CD4-positive, alpha-beta memory T cell (primary cell): ENCODE measurements around the gene TTYH2. TPM values are rescaled to one million over a fixed set of nuclear protein-coding genes. Genes with fewer than 3 reads are reported as not detected.
A peak's percentile ranks its signal among the peaks of the same experiment; 100 is the strongest.
"Not testable (repeated sequence)": the region's sequence is repeated elsewhere in the genome, so short reads cannot be mapped to it uniquely, and the experiment has no call there.

ENCODE experiments used
- CTCF ChIA-PET: fragments of 350-600 bp; sonication (Branson Sonifier 250); formaldehyde crosslinking; loops from one replicate; lab custom pipeline; 2021; ENCODE audit warnings: inconsistent platforms; ENCODE audit not compliant: partially characterized antibody; lab: Charles Lee
- POLR2A ChIA-PET: fragments of 350-600 bp; sonication (Branson Sonifier 250); formaldehyde crosslinking; loops from one replicate; lab custom pipeline; 2021; ENCODE audit not compliant: partially characterized antibody; lab: Charles Lee
- DNase-seq, 5 donors: peaks; one replicate each; pipeline versions ENCODE4 v3.0.0 to v3.0.0-alpha.2; 2020 to 2022; ENCODE audit warnings: mixed read lengths in 1 of 5
- H3K27ac ChIP-seq: one replicate; pipeline ENCODE4 v1.7.0; 2013; ENCODE audit warnings: low read depth, low read length
- H3K27me3 ChIP-seq: 2 replicates; pipeline ENCODE4 v1.7.0; 2013; ENCODE audit warnings: mild to moderate bottlenecking, low read length, moderate library complexity; ENCODE audit not compliant: insufficient read depth
- H3K36me3 ChIP-seq: 2 replicates; pipeline ENCODE4 v1.7.0; 2013; ENCODE audit warnings: mild to moderate bottlenecking, low read length, moderate library complexity; ENCODE audit not compliant: insufficient read depth
- H3K4me1 ChIP-seq: 2 replicates; pipeline ENCODE4 v1.7.0; 2013; ENCODE audit warnings: mild to moderate bottlenecking, low read length, moderate library complexity; ENCODE audit not compliant: insufficient read depth
- H3K4me3 ChIP-seq, 2 donors: one replicate each; pipeline ENCODE4 v1.7.0; 2013; ENCODE audit warnings: low read length in 2 of 2, mild to moderate bottlenecking in 1 of 2
- H3K9me3 ChIP-seq, 2 donors: one replicate each; pipeline ENCODE4 v1.7.0; 2013; ENCODE audit warnings: low read length in 2 of 2, control low read depth in 1 of 2; ENCODE audit not compliant: control insufficient read depth in 1 of 2
- H3K27ac Mint-ChIP-seq, 7 donors: one replicate each; pipeline ENCODE4 v1.8.0; 2020 to 2021; ENCODE audit warnings: mixed read lengths in 7 of 7, mild to moderate bottlenecking in 6 of 7, inconsistent platforms in 3 of 7, moderate library complexity in 3 of 7
- H3K27me3 Mint-ChIP-seq, 2 donors: one replicate each; pipeline ENCODE4 v1.8.0; 2020 to 2021; ENCODE audit warnings: mixed read lengths in 2 of 2
- H3K36me3 Mint-ChIP-seq, 2 donors: one replicate each; pipeline ENCODE4 v1.8.0; 2020 to 2021; ENCODE audit warnings: mixed read lengths in 2 of 2, inconsistent platforms in 1 of 2, mild to moderate bottlenecking in 1 of 2
- H3K4me1 Mint-ChIP-seq, 4 donors: one replicate each; pipeline ENCODE4 v1.8.0; 2020 to 2021; ENCODE audit warnings: mixed read lengths in 4 of 4, mild to moderate bottlenecking in 1 of 4
- H3K4me3 Mint-ChIP-seq, 8 donors: one replicate each; pipeline ENCODE4 v1.8.0; 2020 to 2021; ENCODE audit warnings: mixed read lengths in 8 of 8, mild to moderate bottlenecking in 7 of 8, moderate library complexity in 6 of 8, inconsistent platforms in 3 of 8
- H3K9me3 Mint-ChIP-seq, 8 donors: one replicate each; pipeline ENCODE4 v1.8.0; 2020 to 2021; ENCODE audit warnings: mixed read lengths in 8 of 8, mild to moderate bottlenecking in 5 of 8, inconsistent platforms in 3 of 8, moderate library complexity in 1 of 8
- intact Hi-C: fragments of 100-400 bp; cut with micrococcal nuclease; formaldehyde crosslinking; loops from one replicate; pipeline ENCODE4 v1.15.1; 2023
- polyA plus RNA-seq, 2 donors: library from polyadenylated mRNA; unstranded; fragments of 300-500 nt; fragmentation: Illumina TruSeq; gene quantifications; one replicate each; pipeline ENCODE4 v1.2.3, GENCODE V29; 2021
- total RNA-seq, 2 experiments: library from RNA; stranded (reverse); gene quantifications; one replicate each; pipeline ENCODE4 v1.2.3, GENCODE V29; 2021

The TTYH2 gene
- total and polyA plus RNA-seq, 4 experiments from 2014 or later, result 7.0 to 42.4 (median 24.2) TPM

DNA sequence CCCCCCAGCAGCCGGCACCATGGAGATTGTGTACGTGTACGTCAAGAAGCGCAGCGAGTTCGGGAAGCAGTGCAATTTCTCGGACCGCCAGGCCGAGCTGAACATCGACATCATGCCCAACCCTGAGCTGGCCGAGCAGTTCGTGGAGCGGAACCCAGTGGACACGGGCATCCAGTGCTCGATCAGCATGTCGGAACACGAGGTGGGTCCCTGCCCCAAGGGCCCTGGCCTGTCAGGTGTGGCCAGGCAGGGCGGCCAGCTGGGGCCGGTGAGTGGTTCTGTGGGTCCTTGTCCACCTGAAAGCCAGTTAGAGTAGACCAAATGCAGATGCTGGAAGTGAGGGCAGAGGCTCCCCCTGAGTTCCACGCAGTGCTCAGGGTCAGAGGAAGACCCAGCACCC, 68.4 kb downstream of the TTYH2 start:
- intact Hi-C loops, result loop anchor here (2.0 kb wide), 1 partner anchor 79 kb away; the partner anchor contains the start of gene RPL38
- peaks cover 27 to 64% (median 46%) of the 10 kb centered on the region in 4 donors for H3K4me1 Mint-ChIP-seq

DNA sequence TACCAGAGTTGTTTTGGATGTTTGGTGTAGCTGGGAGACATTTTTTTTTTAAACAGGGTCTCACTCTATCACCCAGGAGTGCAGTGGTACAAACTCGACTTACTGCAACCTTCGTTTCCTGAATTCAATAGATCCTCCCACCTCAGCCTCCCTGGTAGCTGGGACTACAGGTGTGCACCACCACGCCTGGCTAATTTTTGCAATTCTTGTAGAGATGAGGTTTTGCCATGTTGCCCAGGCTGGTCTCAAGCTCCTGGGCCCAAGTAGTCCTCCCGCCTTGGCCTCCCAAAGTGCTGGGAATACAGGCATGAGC, 68.9 kb downstream of the TTYH2 start:
- ChIA-PET CTCF (interaction anchor here (0.9 to 12.2 kb wide), 5 partner anchors 15 to 80 kb away, joined by 3 to 205 read pairs (median 4); partner anchors contain the start of gene TTYH2), POLR2A (interaction anchor here (1.1 to 7.3 kb wide), 12 partner anchors 8 to 989 kb away, joined by 3 to 129 read pairs (median 6); partner anchors contain the start of genes DNAI2, MIF4GD and TTYH2)
- H3K9me3 ChIP-seq, H3K36me3 ChIP-seq, H3K27me3 ChIP-seq, H3K36me3 Mint-ChIP-seq, H3K27me3 Mint-ChIP-seq, DNase-seq, H3K4me3 ChIP-seq, H3K9me3 Mint-ChIP-seq, intact Hi-C loops: not testable (repeated sequence)
- peaks cover 83% of the 10 kb centered on the region for H3K4me1 ChIP-seq
- H3K27ac ChIP-seq, result peak overlapping the region; percentile 64
- peaks cover 28 to 67% (median 48%) of the 10 kb centered on the region in 4 donors for H3K4me1 Mint-ChIP-seq
- peak overlapping the region in 4 of 8 donors; percentile 58 to 82 (median 73) for H3K4me3 Mint-ChIP-seq
- H3K27ac Mint-ChIP-seq, result peak overlapping the region; percentile 89 to 100 (median 100)

More for the DNA sequence above, 68.4 kb downstream of the TTYH2 start:
- peak overlapping the region in 2 of 8 donors; percentile 12 to 73 for H3K4me3 Mint-ChIP-seq
- H3K27me3 ChIP-seq, result no peaks in the 10 kb centered on the region
- no peaks in the 10 kb centered on the region for H3K9me3 Mint-ChIP-seq
- ChIA-PET CTCF (interaction anchor here (1.0 to 12.2 kb wide), 4 partner anchors 16 to 79 kb away, joined by 4 to 205 read pairs (median 6); partner anchors contain the start of gene TTYH2), POLR2A (interaction anchor here (1.1 to 7.3 kb wide), 9 partner anchors 7 to 989 kb away, joined by 3 to 129 read pairs (median 7); partner anchors contain the start of genes DNAI2, MIF4GD and TTYH2)
- H3K9me3 ChIP-seq, result no peaks in the 10 kb centered on the region
- no peak for DNase-seq
- peak overlapping the region; percentile 89 to 100 (median 100) for H3K27ac Mint-ChIP-seq
- H3K36me3 Mint-ChIP-seq, result no peaks in the 10 kb centered on the region
- no peaks in the 10 kb centered on the region for H3K27me3 Mint-ChIP-seq
- H3K27ac ChIP-seq, result peak overlapping the region; percentile 64
- no peak overlapping the region for H3K4me3 ChIP-seq
- no peaks in the 10 kb centered on the region for H3K36me3 ChIP-seq
- H3K4me1 ChIP-seq, result peaks cover 82% of the 10 kb centered on the region

DNA sequence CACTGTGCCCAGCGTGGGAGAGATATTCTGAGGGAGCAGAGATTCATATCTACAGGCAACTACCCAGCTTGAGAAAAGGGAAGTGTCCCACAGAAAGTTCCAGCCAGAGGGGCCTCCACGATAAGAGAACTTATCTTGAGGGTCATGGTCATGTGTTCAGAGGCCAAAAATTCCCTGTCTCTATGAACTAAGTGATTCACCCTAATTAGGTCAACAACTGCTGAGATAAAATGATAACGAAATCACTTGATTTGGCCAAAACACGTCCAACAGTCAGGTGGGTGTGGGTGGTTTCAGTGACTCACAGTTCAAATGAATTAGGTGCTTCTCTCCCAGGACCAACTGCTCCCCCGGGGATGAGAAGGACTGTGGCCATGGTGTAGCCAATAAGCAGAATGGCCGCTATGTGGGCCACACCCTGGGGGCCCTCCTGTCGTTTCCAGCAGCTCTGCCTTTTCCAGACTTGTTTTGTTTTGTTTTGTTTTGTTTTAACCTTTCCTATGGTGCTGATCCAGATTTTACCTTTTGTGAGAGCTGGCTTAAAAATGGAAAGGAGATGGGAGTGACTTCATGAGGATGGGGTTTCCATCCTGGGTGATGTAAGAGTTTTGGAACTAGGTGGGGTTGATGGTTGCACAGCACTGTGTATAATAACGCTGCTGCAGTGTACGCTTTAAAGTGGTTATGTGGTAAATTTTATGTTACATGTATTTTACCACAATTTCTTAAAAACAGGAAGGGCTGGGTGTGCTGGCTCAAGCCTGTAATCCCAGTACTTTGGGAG, 69.4 kb downstream of the TTYH2 start:
- H3K36me3 Mint-ChIP-seq, result no peaks in the 10 kb centered on the region
- Histone ChIP-seq H3K36me3 (no peaks in the 10 kb centered on the region), H3K9me3 (no peaks in the 10 kb centered on the region), H3K4me3 (peak overlapping the region in 1 of 2 donors; percentile 38), H3K27me3 (no peaks in the 10 kb centered on the region), H3K27ac (peak overlapping the region; percentile 64), H3K4me1 (peaks cover 80% of the 10 kb centered on the region)
- intact Hi-C loops, result loop anchor here (1.0 kb wide), 1 partner anchor 14 kb away; no protein-coding TSS in a partner anchor
- peaks cover 28 to 71% (median 51%) of the 10 kb centered on the region in 4 donors for H3K4me1 Mint-ChIP-seq
- ChIA-PET CTCF (interaction anchor here (0.6 to 12.2 kb wide), 5 partner anchors 15 to 80 kb away, joined by 3 to 205 read pairs (median 4); partner anchors contain the start of gene TTYH2), POLR2A (interaction anchor here (1.1 to 7.3 kb wide), 13 partner anchors 8 to 988 kb away, joined by 3 to 129 read pairs (median 5); partner anchors contain the start of genes DNAI2, MIF4GD and TTYH2)
- DNase-seq, result peak; percentile 79 to 88 (median 85)
- H3K9me3 Mint-ChIP-seq, result no peaks in the 10 kb centered on the region
- peak overlapping the region; percentile 89 to 100 (median 100) for H3K27ac Mint-ChIP-seq
- H3K4me3 Mint-ChIP-seq, result peak overlapping the region; percentile 68 to 83 (median 78)
- H3K27me3 Mint-ChIP-seq, result no peaks in the 10 kb centered on the region

DNA sequence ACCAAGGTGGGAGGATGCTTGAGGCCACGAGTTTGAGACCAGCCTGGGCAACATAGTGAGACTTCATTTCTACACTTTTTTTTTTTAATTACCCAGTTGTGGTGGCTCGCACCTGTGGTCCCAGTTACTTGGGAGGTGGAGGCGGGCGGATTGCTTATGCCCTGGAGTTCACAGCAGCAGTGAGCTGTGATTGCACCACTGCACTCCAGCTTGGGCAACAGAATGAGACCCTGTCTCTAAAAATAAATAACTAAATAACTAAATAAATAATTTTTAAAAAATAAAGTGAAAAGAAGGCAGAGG, 70.0 kb downstream of the TTYH2 start:
- CTCF ChIA-PET, result interaction anchor here (0.7 to 12.2 kb wide), 4 partner anchors 8 to 84 kb away, joined by 3 to 205 read pairs (median 6); no protein-coding TSS in a partner anchor
- Mint-ChIP-seq H3K4me3 (peak overlapping the region in 7 of 8 donors; percentile 73 to 83 (median 79)), H3K4me1 (peaks cover 29 to 76% (median 54%) of the 10 kb centered on the region in 4 donors), H3K36me3 (no peaks in the 10 kb centered on the region), H3K9me3 (no peaks in the 10 kb centered on the region), H3K27ac (peak overlapping the region; percentile 89 to 100 (median 100)), H3K27me3 (no peaks in the 10 kb centered on the region)
- DNase-seq, result no peak
- intact Hi-C loops, result loop anchor here (1.0 kb wide), 1 partner anchor 13 kb away; no protein-coding TSS in a partner anchor
- no peaks in the 10 kb centered on the region for H3K9me3 ChIP-seq
- POLR2A ChIA-PET, result interaction anchor here (1.2 to 7.3 kb wide), 10 partner anchors 9 to 455 kb away, joined by 3 to 129 read pairs (median 6); partner anchors contain the start of genes DNAI2 and TTYH2
- no peaks in the 10 kb centered on the region for H3K36me3 ChIP-seq
- H3K27ac ChIP-seq, result peak overlapping the region; percentile 64
- no peaks in the 10 kb centered on the region for H3K27me3 ChIP-seq
- H3K4me3 ChIP-seq, result no peak overlapping the region
- peaks cover 75% of the 10 kb centered on the region for H3K4me1 ChIP-seq

DNA sequence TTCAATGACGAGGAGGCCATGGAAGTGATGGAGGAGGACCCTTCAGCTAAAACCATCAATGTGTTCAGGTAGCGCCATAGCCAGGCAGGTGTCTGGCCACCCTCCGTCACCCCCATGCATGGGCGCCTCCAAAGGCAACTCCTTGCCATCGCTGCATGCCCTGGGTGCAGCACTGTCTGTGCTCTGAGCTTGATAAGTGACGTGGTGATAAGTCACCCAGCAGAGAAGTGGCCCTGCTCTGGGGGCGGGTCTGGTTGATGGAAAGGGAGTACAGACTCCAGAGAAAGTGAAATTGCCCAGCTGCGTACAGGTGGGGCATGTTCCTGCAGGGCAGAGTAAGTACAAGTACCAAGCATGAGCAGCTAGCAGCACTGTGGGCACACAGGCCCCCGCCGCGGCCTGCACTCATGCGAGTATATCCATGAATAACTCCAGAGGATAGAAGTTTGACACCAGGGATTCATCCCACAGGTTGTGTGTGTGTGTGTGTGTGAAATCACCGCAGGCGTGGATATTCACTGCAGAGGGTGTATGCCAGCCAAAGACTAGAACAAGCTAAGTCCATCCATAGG, 73.7 kb downstream of the TTYH2 start:
- H3K27ac ChIP-seq, result no peak overlapping the region
- H3K36me3 ChIP-seq, result no peaks in the 10 kb centered on the region
- H3K4me1 ChIP-seq, result peaks cover 46% of the 10 kb centered on the region
- CTCF ChIA-PET, result interaction anchor here (1.2 to 12.2 kb wide), 3 partner anchors 10 to 76 kb away, joined by 3 to 205 read pairs (median 3); no protein-coding TSS in a partner anchor
- H3K36me3 Mint-ChIP-seq, result no peaks in the 10 kb centered on the region
- peaks cover 21 to 63% (median 45%) of the 10 kb centered on the region in 4 donors for H3K4me1 Mint-ChIP-seq
- H3K27ac Mint-ChIP-seq, result peak overlapping the region in 5 of 7 donors; percentile 60 to 93 (median 68)
- POLR2A ChIA-PET, result interaction anchor here (0.7 to 1.4 kb wide), 4 partner anchors 11 to 165 kb away, joined by 3 to 5 read pairs (median 4); partner anchors contain the start of gene TTYH2
- no peak for DNase-seq
- no peaks in the 10 kb centered on the region for H3K27me3 ChIP-seq
- no peaks in the 10 kb centered on the region for H3K27me3 Mint-ChIP-seq
- intact Hi-C loops, result no loop called here
- no peak overlapping the region for H3K4me3 Mint-ChIP-seq
- H3K9me3 Mint-ChIP-seq, result no peaks in the 10 kb centered on the region
- H3K4me3 ChIP-seq, result no peak overlapping the region
- no peaks in the 10 kb centered on the region for H3K9me3 ChIP-seq

DNA sequence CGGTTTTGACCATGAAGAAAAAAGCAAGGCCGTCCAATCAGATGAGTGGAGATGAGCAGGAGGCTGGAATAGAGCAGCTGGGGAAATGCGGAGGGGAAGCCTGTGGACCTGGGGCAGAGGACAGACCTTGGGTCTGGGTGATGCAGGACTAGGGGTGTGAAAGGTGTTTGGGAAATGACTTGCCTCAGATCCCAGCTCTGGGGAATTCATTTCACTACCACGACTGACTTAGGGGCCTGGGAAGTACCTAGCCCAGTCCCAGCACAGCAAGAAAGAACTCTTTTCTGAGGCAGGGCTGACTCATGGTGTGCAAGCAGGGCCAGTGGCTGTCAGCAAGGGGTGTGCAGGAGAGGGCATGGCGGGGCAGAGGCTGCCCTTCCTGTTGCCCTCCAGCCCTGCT, 75.4 kb downstream of the TTYH2 start:
- POLR2A ChIA-PET, result interaction anchor here (1.4 kb wide), 1 partner anchor 14 kb away, joined by 5 read pairs; no protein-coding TSS in a partner anchor
- Histone ChIP-seq H3K36me3 (no peaks in the 10 kb centered on the region), H3K27me3 (no peaks in the 10 kb centered on the region), H3K27ac (no peak overlapping the region), H3K9me3 (no peaks in the 10 kb centered on the region), H3K4me3 (no peak overlapping the region), H3K4me1 (peaks cover 30% of the 10 kb centered on the region)
- Mint-ChIP-seq H3K4me3 (no peak overlapping the region), H3K27me3 (no peaks in the 10 kb centered on the region), H3K9me3 (no peaks in the 10 kb centered on the region), H3K4me1 (peaks cover 11 to 51% (median 33%) of the 10 kb centered on the region in 4 donors), H3K27ac (peak overlapping the region in 6 of 7 donors; percentile 43 to 91 (median 88)), H3K36me3 (no peaks in the 10 kb centered on the region)
- CTCF ChIA-PET, result interaction anchor here (0.8 to 12.2 kb wide), 5 partner anchors 9 to 89 kb away, joined by 3 to 205 read pairs (median 3); partner anchors contain the start of gene TTYH2
- intact Hi-C loops, result no loop called here
- no peak for DNase-seq
